Measurements from ENCODE around the gene C1QTNF7. TPM values are rescaled to one million over a fixed set of nuclear protein-coding genes. Genes with fewer than 3 reads are reported as not detected.
A peak's percentile ranks its signal among the peaks of the same experiment; 100 is the strongest.

C1QTNF7 gene
- total and polyA plus RNA-seq, 2 of the 13 experiments (the other 11 are each of a cell fraction or from before 2014, with no cell fraction given) = not detected

GRCh38 chr4:15396157-15396800 is 31.6 kb upstream of the C1QTNF7 start (continued):
- TF ChIP-seq MLXIP (CRISPR knock-in tag; IDR thresholded peaks at IDR 0.05; ENCODE audit: borderline replicate concordance) (no peak), TSC22D2 (CRISPR knock-in tag; IDR thresholded peaks at IDR 0.05; ENCODE audit: borderline replicate concordance) (no peak)
- TF ChIP-seq, protein P1, sequence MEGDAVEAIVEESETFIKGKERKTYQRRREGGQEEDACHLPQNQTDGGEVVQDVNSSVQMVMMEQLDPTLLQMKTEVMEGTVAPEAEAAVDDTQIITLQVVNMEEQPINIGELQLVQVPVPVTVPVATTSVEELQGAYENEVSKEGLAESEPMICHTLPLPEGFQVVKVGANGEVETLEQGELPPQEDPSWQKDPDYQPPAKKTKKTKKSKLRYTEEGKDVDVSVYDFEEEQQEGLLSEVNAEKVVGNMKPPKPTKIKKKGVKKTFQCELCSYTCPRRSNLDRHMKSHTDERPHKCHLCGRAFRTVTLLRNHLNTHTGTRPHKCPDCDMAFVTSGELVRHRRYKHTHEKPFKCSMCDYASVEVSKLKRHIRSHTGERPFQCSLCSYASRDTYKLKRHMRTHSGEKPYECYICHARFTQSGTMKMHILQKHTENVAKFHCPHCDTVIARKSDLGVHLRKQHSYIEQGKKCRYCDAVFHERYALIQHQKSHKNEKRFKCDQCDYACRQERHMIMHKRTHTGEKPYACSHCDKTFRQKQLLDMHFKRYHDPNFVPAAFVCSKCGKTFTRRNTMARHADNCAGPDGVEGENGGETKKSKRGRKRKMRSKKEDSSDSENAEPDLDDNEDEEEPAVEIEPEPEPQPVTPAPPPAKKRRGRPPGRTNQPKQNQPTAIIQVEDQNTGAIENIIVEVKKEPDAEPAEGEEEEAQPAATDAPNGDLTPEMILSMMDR (CRISPR knock-in tag; IDR thresholded peaks at IDR 0.05) = peak; percentile 79

- peaks cover 0 to under 1% of the 10 kb centered on the region in 2 experiments; a peak in 1 of 5 replicates for H3K27me3 ChIP-seq (ENCODE audit: control insufficient read depth in 1 of 2, insufficient read depth in 2 of 2, low read length in 2 of 2)
- 1% methylated on average over 3 of the region's 3 CpGs for WGBS (ENCODE audit: low lambda C conversion rate)
- H4K20me1 ChIP-seq (ENCODE audit: insufficient read depth, low read length) = no peaks in the 10 kb centered on the region
- ChIA-PET CTCF (ENCODE audit: low intra/inter-chr PET ratio, low total read pairs) (no interaction called here), POLR2A (no interaction called here)
- H3K9ac ChIP-seq (ENCODE audit: insufficient read depth, low read depth, low read length) = no peak overlapping the region
- H3K36me3 ChIP-seq (replicated peaks in 1 of 2; ENCODE audit: control insufficient read depth in 1 of 2, insufficient read depth in 2 of 2, low read length in 2 of 2) = no peaks in the 10 kb centered on the region
- H2AFZ ChIP-seq (ENCODE audit: low read length) = no peak overlapping the region
- no peak for FAIRE-seq
- no peak for ATAC-seq
- no peak for DNase-seq (ENCODE audit: low spot score)
- in situ Hi-C loops (cut with HindIII; ENCODE audit: extremely low pct_ligation_motif_present, low pct_unique_long_range_greater_than_20kb) = loop anchor here (5.0 kb wide), 1 partner anchor 166 kb away; no protein-coding TSS in a partner anchor
- no peaks in the 10 kb centered on the region for H3K4me1 ChIP-seq (ENCODE audit: insufficient read depth, low read length)
- no peak overlapping the region for H3K4me2 ChIP-seq (ENCODE audit: low read depth, low read length)
- BruUV-seq (replicated peaks) = no TSS peak
- H3K79me2 ChIP-seq (ENCODE audit: insufficient read depth, low read length) = no peaks in the 10 kb centered on the region
- no peaks in the 10 kb centered on the region for H3K9me3 ChIP-seq (ENCODE audit: low read length)
- intact Hi-C loops (cut with micrococcal nuclease; ENCODE audit: unreplicated experiment) = no loop called here
- H3K4me3 ChIP-seq (replicated peaks in 1 of 3; ENCODE audit: insufficient read depth in 1 of 3, low read depth in 2 of 3, low read length in 3 of 3) = no peak overlapping the region
- no peak overlapping the region for H3K27ac ChIP-seq (ENCODE audit: extremely low read length, insufficient read depth, low read length)
- TF ChIP-seq ZUFSP (CRISPR knock-in tag; IDR thresholded peaks at IDR 0.05; ENCODE audit: borderline replicate concordance) (no peak), PBX3 (CRISPR knock-in tag; IDR thresholded peaks at IDR 0.05; ENCODE audit: borderline replicate concordance) (no peak), ZNF326 (CRISPR knock-in tag; IDR thresholded peaks at IDR 0.05; ENCODE audit: borderline replicate concordance) (no peak), ZNF160 (CRISPR knock-in tag; IDR thresholded peaks at IDR 0.05) (no peak), ZNF274 (CRISPR knock-in tag; IDR thresholded peaks at IDR 0.05) (no peak), ZNF446 (CRISPR knock-in tag; IDR thresholded peaks at IDR 0.05) (no peak)
- TF ChIP-seq, protein P2, sequence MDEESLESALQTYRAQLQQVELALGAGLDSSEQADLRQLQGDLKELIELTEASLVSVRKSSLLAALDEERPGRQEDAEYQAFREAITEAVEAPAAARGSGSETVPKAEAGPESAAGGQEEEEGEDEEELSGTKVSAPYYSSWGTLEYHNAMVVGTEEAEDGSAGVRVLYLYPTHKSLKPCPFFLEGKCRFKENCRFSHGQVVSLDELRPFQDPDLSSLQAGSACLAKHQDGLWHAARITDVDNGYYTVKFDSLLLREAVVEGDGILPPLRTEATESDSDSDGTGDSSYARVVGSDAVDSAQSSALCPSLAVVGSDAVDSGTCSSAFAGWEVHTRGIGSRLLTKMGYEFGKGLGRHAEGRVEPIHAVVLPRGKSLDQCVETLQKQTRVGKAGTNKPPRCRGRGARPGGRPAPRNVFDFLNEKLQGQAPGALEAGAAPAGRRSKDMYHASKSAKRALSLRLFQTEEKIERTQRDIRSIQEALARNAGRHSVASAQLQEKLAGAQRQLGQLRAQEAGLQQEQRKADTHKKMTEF (CRISPR knock-in tag; IDR thresholded peaks at IDR 0.05) = no peak
- TF ChIP-seq, protein P3, sequence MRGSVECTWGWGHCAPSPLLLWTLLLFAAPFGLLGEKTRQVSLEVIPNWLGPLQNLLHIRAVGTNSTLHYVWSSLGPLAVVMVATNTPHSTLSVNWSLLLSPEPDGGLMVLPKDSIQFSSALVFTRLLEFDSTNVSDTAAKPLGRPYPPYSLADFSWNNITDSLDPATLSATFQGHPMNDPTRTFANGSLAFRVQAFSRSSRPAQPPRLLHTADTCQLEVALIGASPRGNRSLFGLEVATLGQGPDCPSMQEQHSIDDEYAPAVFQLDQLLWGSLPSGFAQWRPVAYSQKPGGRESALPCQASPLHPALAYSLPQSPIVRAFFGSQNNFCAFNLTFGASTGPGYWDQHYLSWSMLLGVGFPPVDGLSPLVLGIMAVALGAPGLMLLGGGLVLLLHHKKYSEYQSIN (CRISPR knock-in tag; IDR thresholded peaks at IDR 0.05; ENCODE audit: borderline replicate concordance) = no peak
These were observed 29.8 kb upstream of the C1QTNF7 start for GRCh38 chr4:15398001-15398400.
